ENCODE measurements around the gene PRKG2.

DNA sequence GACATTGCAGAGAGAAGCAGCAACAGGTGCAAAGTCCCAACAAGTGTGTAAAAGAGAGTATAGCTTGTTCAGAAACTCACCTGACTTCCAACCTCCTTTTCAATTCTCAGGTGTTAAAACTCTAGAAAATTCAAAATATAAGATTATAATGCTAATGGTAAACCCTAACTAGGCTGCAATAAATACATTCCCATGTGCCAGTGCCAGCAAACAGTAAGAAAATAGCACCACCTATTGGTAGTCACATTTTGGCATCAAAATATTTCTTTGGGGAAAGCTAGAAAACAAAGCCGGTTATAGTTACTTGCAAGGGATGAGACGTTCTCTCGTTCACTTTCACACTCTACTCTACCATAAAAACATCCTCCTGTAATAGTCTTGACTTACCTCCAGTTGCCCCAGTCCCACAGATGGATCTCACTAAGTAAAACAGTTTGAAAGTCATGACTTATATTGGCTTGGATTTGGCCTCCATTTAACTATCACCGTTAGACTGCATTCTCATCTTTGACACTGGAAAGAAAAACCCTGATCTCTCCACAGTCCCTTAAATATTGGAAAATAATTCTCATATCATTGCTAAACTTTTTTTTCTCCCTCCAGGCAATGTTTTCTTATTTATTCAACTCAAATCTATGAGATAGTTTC is 174.9 kb downstream of the PRKG2 start:
- TF ChIP-seq, protein P1, sequence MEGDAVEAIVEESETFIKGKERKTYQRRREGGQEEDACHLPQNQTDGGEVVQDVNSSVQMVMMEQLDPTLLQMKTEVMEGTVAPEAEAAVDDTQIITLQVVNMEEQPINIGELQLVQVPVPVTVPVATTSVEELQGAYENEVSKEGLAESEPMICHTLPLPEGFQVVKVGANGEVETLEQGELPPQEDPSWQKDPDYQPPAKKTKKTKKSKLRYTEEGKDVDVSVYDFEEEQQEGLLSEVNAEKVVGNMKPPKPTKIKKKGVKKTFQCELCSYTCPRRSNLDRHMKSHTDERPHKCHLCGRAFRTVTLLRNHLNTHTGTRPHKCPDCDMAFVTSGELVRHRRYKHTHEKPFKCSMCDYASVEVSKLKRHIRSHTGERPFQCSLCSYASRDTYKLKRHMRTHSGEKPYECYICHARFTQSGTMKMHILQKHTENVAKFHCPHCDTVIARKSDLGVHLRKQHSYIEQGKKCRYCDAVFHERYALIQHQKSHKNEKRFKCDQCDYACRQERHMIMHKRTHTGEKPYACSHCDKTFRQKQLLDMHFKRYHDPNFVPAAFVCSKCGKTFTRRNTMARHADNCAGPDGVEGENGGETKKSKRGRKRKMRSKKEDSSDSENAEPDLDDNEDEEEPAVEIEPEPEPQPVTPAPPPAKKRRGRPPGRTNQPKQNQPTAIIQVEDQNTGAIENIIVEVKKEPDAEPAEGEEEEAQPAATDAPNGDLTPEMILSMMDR (IDR thresholded peaks at IDR 0.05): peak in 5 of 6 experiments; percentile 14 to 56 (median 49)
- no peak for TF ChIP-seq POLR2A (IDR thresholded peaks at IDR 0.05)
